GM12872 (cell line): ENCODE data around the gene SRPK3.

Experiments
- TF ChIP-seq, protein P1 (sequence below): IDR thresholded peaks from 3 replicates; pipeline ENCODE4 v1.5.1; 2011; ENCODE audit warnings: low read depth, mild to moderate bottlenecking, low read length, moderate library complexity; ENCODE audit not compliant: insufficient read depth

Gene SRPK3

DNA sequence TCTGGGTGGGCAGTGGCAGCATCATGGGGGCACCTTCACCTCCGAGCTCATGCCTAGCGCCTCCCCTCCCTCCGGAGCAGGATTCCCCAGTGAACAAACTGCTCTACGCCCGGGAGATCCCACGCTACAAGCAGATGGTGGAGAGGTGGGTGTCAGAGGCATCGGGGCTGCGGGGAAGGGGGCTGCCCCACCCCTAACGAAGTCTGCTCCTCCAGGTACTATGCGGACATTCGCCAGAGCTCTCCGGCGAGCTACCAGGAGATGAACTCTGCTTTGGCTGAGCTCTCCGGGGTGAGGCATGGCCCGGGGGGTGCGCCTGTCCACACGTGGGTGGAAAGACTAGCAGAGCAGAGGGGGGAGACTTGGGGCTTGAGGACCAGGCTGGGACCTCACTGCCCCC is 2.7 kb upstream of the SRPK3 start:
- TF ChIP-seq, protein P1, sequence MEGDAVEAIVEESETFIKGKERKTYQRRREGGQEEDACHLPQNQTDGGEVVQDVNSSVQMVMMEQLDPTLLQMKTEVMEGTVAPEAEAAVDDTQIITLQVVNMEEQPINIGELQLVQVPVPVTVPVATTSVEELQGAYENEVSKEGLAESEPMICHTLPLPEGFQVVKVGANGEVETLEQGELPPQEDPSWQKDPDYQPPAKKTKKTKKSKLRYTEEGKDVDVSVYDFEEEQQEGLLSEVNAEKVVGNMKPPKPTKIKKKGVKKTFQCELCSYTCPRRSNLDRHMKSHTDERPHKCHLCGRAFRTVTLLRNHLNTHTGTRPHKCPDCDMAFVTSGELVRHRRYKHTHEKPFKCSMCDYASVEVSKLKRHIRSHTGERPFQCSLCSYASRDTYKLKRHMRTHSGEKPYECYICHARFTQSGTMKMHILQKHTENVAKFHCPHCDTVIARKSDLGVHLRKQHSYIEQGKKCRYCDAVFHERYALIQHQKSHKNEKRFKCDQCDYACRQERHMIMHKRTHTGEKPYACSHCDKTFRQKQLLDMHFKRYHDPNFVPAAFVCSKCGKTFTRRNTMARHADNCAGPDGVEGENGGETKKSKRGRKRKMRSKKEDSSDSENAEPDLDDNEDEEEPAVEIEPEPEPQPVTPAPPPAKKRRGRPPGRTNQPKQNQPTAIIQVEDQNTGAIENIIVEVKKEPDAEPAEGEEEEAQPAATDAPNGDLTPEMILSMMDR = no peak

DNA sequence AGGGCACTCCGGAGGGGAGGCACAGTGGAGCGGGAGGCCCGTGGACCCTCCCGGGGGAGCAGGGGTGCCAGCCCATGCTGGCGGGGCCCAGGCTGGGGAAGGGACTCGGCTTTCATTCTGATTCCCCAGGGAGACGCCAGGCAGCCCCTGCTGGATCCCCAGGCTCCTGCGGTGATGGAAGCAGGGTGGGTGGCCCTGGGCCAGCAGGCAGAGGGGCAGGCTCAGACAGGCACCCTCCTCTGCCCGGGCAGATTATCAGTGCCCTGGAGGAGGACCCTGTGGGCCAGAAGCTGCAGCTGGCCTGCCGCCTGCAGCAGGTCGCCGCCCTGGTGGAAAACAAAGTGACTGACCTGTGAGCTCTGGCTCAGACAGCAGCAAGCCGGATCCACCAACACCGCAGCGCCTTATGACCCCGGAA is 2.1 kb upstream of the SRPK3 start:
- TF ChIP-seq, protein P1 = no peak

DNA sequence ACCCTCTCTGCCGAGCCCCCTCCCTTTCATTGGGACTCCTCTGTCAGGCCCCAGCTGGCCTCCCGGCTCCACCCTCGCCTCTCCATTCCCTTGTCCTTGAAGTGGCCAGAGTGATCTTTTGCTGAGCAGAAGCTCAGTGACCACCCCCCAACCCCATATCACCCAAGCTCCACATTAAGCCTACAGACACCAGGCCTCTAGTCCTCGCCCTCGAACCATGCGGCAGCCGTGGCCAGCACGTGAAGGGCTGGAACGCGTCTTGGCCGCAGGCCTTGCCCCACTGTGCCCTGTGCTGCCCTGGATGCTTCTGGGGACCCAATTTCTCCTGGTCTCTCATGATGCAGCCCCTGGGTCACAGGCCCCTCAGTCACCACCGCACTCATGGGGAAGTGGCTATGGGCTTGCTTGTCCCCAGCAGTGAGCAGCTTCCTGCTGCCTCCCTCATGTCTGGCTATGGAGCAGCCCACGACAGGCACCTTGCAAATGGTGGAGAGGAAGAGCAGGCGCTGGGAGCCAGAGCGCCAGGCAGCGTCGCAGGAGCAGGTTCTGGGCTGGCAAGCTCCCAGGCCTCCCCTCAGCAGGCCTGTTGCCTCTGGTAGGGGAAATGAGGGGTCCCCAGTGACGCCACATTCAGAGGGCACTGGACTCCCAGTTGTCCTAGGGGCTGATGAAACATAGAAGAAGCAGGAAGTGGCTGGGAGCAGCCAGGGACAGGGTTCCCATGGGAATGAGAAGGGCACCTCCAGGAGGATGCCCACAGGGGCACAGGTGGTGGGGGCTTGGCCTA is 757 bp upstream of the SRPK3 start:
- TF ChIP-seq, protein P1 = no peak

DNA sequence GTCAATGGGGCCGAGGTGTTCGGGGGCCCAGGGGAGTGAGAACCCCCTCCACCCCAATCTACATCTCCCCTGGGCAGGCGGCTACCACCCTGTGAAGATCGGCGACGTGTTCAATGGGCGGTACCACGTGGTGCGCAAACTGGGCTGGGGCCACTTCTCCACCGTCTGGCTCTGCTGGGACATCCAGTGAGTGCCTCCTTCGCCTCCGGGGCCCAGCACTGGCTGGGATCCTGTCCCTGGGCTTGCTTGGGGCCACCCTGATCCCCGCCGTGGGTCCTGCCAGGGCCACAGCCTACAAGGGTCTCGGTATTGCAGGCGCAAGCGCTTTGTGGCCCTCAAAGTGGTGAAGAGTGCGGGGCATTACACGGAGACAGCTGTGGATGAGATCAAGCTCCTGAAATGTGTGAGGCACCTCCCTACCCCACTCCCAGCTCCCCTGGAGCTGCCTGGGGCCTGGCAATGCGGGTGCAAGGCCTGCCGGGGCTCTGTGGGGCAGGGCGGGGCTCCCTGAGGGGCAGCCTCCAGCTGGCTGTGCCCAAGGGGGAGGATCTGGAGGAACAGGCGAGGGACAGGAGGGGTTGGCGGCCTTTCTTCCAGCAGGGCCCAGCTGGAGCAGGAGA is 697 bp downstream of the SRPK3 start:
- TF ChIP-seq, protein P1 = no peak

DNA sequence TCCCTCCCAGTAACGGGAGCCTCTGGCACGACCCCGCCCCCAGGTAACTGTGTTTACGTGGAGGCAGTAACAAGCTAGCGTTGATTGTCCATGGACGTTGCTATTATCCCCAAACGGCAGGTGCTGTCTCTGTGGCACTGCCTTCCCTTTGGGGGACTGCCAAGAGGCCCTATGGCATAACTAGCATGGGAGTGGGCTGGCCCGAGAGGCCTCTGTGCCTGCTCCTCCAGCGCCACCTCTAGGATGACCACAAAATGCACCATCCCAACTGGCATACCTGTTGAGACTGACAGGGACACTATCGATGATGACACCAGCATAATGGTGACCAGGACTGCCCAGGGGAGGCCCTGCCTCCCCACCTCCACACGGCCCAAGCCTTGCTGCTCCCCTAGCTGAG is 1.5 kb downstream of the SRPK3 start:
- TF ChIP-seq, protein P1 = no peak

DNA sequence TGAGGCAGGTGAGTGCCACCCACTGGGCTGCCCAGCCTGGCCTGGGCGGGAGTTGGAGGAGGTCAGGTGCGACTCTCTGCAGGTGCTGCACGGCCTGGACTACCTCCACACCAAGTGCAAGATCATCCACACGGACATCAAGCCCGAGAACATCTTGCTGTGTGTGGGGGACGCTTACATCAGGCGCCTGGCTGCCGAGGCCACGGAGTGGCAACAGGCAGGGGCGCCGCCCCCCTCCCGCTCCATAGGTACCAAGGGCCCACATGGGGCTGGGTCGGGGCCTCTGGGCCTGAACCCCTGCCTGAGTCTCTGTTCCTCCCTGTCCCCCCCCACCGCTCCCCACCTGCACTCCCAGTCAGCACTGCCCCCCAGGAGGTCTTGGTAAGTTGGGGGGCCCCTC is 2.0 kb downstream of the SRPK3 start:
- TF ChIP-seq, protein P1 = no peak

DNA sequence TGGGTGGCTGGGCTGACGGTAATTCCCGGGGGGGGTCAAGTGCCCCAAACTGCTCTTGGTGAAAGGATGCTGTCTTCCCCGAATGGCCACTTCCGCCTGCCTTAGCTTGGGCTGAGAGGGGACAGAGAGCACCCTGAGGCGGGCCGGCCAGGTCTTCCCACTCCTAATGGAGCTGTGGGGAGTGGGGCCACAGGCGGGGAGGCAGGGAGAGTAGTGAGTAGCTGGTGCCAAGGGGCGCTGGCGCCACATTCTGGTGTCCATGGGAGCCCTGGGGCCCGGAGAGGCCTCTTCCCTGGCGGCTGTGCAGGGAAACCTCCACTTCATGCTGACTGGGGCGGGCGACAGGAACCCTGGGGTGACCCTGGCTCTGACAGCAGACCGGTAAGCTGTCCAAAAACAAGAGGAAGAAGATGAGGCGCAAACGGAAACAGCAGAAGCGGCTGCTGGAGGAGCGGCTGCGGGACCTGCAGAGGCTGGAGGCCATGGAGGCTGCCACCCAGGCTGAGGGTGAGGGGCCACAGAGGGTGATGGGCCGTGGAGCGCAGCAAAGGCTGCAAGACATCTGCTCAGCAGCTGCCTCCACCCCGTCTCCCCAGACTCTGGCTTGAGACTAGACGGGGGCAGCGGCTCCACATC is 2.7 kb downstream of the SRPK3 start:
- TF ChIP-seq, protein P1 = no peak
